Muscle layer of colon (tissue), 2 donors: ENCODE results near the gene NYAP1.
"Not testable (repeated sequence)": the region's sequence is repeated elsewhere in the genome, so short reads cannot be mapped to it uniquely, and the experiment has no call there.

ENCODE experiments used
- H3K27ac ChIP-seq: one replicate; pipeline ENCODE4 v1.7.0; 2013; ENCODE audit warnings: low read depth, mild to moderate bottlenecking, low read length, moderate library complexity
- H3K27me3 ChIP-seq, 2 donors: one replicate each; pipeline ENCODE4 v1.7.0; 2013; ENCODE audit warnings: low read length in 2 of 2, mild to moderate bottlenecking in 2 of 2; ENCODE audit not compliant: insufficient read depth in 2 of 2, control insufficient read depth in 1 of 2
- H3K36me3 ChIP-seq: one replicate; pipeline ENCODE4 v1.7.0; 2013; ENCODE audit warnings: mild to moderate bottlenecking, low read length; ENCODE audit not compliant: insufficient read depth
- H3K4me1 ChIP-seq: one replicate; pipeline ENCODE4 v1.7.0; 2013; ENCODE audit warnings: mild to moderate bottlenecking, low read length; ENCODE audit not compliant: insufficient read depth
- H3K4me3 ChIP-seq, 2 donors: one replicate each; pipeline ENCODE4 v1.7.0; 2013; ENCODE audit warnings: low read length in 2 of 2, low read depth in 1 of 2, mild to moderate bottlenecking in 1 of 2, moderate library complexity in 1 of 2
- H3K9ac ChIP-seq: one replicate; pipeline ENCODE4 v1.7.0; 2013; ENCODE audit warnings: low read length
- H3K9me3 ChIP-seq: one replicate; pipeline ENCODE4 v1.7.0; 2013; ENCODE audit warnings: mild to moderate bottlenecking, low read length
- donor health status: abdominal sarcoma.
- donor health status: Adenocarcinoma of cecum.

The NYAP1 gene

DNA sequence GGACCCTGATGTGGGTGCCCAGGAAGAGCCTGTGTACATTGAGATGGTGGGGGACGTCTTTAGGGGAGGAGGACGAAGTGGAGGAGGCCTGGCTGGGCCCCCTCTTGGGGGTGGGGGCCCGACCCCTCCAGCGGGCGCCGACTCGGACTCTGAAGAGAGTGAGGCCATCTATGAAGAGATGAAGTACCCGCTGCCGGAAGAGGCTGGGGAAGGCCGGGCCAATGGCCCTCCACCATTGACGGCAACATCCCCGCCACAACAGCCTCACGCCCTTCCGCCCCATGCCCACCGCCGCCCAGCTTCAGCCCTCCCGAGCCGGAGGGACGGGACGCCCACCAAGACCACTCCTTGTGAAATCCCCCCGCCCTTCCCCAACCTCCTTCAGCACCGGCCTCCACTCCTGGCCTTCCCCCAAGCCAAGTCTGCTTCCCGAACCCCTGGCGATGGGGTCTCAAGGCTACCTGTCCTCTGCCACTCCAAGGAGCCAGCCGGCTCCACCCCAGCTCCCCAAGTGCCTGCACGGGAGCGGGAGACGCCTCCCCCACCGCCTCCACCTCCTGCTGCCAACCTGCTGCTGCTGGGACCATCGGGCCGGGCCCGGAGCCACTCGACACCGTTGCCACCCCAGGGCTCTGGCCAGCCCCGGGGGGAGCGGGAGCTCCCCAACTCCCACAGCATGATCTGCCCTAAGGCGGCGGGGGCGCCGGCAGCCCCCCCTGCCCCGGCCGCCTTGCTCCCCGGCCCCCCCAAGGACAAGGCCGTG, 4.8 kb downstream of the NYAP1 start:
- no peaks in the 10 kb centered on the region for H3K36me3 ChIP-seq
- no peaks in the 10 kb centered on the region for H3K9me3 ChIP-seq
- no peak overlapping the region for H3K4me3 ChIP-seq
- peaks cover 3% of the 10 kb centered on the region for H3K4me1 ChIP-seq
- H3K9ac ChIP-seq = no peak overlapping the region
- no peak overlapping the region for H3K27ac ChIP-seq
- H3K27me3 ChIP-seq = peaks cover 0 to 3% of the 10 kb centered on the region in 2 donors

DNA sequence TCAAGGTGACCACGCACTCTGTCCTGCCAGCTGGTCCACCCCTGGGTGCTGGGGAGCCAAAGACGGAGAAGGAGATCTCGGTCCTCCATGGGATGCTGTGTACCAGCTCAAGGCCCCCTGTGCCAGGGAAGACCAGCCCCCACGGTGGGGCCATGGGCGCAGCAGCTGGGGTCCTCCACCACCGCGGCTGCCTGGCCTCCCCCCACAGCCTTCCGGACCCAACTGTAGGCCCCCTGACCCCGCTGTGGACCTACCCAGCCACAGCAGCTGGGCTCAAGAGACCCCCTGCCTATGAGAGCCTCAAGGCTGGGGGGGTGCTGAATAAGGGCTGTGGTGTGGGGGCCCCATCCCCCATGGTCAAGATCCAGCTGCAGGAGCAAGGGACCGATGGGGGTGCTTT, 5.4 kb downstream of the NYAP1 start:
- H3K36me3 ChIP-seq = no peaks in the 10 kb centered on the region

DNA sequence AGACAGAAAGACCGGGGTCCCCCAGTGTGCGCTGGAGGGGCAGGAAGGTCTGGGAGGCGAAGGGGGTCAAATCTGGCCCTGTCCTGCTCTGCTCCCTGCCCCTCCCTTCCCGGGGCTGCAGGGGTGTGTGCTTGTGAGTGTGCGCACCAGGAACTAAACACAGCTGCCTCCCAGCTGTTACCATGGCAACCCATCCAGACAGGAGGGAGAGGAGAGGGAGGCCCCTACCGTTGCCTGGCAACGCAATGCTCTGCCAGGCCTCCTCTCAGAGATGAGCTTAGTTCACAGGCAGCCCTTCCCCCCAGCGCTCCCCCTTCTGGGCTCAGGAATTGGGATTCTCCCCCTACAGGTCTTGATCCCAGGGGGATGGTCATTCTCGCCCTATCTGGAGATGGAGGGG, 6.1 kb downstream of the NYAP1 start:
- Histone ChIP-seq H3K4me1 (no peaks in the 10 kb centered on the region), H3K36me3 (no peaks in the 10 kb centered on the region), H3K27ac (no peak overlapping the region), H3K9me3 (no peaks in the 10 kb centered on the region), H3K9ac (no peak overlapping the region), H3K4me3 (no peak overlapping the region), H3K27me3 (peaks cover 0 to 4% of the 10 kb centered on the region in 2 donors)

More for the DNA sequence above, 5.4 kb downstream of the NYAP1 start:
- no peaks in the 10 kb centered on the region for H3K9me3 ChIP-seq
- H3K27ac ChIP-seq = no peak overlapping the region
- peaks cover 0 to 4% of the 10 kb centered on the region in 2 donors for H3K27me3 ChIP-seq
- no peak overlapping the region for H3K4me3 ChIP-seq
- no peak overlapping the region for H3K9ac ChIP-seq
- H3K4me1 ChIP-seq = peaks cover under 1% of the 10 kb centered on the region

DNA sequence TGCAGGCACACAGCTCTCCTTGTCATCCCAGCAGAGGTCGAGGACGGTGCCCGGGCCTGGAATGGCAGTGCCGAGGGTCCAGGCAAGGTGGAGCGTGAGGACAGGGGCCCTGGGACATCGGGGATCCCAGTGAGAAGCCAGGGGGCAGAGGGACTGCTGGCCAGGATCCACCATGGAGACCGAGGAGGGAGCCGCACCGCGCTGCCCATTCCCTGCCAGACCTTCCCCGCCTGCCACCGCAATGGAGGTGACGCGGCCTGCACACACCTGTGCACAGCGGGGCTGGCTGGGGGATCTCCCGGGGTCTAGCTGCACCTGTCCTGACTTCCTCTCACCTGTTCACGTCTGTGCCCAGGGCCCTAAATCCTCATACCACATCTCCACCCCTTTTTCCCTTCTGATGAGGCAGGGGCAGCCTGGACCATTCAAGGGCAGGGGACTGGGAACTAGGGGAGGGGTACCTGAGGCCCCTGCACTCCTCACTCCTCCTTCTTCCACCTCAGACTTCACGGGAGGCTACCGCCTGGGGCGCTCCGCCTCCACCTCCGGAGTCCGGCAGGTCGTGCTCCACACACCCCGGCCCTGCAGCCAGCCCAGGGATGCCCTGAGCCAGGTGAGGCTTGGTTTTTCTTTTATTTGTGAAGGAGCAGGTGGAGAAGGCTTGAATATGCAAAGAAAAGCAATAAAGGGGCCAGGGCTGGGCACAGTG, 6.9 kb downstream of the NYAP1 start:
- H3K9ac ChIP-seq = no peak overlapping the region

DNA sequence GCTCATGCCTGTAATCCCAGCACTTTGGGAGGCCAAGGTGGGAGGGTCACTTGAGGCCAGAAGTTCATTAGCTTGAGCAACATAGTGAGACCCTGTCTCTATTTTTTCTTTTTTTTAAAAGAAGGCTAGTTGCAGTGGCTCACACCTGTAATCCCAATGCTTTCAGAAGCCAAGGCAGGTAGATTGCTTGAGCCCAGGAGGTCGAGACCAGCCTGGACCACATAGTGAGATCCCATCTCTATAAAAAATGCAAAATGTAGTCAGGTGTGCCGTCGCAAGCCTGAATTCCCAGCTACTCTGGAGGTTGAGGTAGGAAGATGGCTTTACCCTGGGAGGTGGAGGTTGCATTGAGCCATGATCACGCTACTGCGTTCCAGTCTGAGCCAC, 7.5 kb downstream of the NYAP1 start:
- no peak overlapping the region for H3K27ac ChIP-seq
- no peak overlapping the region for H3K9ac ChIP-seq
- H3K4me1 ChIP-seq = no peaks in the 10 kb centered on the region

More for the DNA sequence above, 6.9 kb downstream of the NYAP1 start:
- H3K27me3 ChIP-seq = peaks cover 0 to 4% of the 10 kb centered on the region in 2 donors
- no peaks in the 10 kb centered on the region for H3K4me1 ChIP-seq
- H3K4me3 ChIP-seq = no peak overlapping the region
- no peaks in the 10 kb centered on the region for H3K9me3 ChIP-seq
- no peaks in the 10 kb centered on the region for H3K36me3 ChIP-seq
- no peak overlapping the region for H3K27ac ChIP-seq

DNA sequence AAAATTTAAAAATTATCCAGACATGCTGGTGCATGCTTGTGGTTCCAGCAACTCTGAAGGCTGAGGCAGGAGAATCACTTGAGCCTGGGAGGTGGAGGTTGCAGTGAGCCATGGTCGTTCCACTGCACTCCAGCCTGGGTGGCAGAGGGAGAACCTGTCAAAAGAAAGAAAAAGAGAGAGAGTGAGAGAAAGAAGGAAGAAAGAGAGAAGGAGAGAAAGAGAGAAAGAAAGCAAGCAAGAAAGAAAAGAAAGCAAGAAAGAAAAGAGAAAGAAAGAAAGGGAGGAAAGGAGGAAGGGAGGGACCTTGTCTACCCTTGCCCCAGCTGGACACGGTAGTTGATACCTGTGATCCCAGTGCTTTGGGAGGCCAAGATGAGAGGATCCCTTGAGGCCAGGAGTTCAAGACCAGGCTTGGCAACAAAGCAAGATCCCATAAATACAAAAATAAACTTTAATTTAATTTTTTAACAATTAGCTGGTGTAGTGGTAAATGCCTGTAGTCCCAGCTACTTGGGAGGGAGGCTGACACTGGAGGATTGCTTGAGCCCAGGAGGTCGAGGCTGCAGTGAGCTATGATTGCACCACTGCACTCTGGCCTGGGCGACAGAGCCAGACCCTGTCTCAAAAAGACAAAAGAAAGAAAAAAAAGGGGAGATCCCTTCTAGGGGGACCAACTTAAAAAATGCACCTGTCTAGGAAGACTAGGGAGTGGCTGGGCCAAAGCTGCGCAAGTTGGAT, 9.2 kb downstream of the NYAP1 start:
- Histone ChIP-seq H3K4me3 (no peak overlapping the region), H3K27me3 (peaks cover 0 to 4% of the 10 kb centered on the region in 2 donors), H3K4me1 (no peaks in the 10 kb centered on the region), H3K36me3 (no peaks in the 10 kb centered on the region), H3K9ac (no peak overlapping the region), H3K9me3 (no peaks in the 10 kb centered on the region), H3K27ac (no peak overlapping the region)

More for the DNA sequence above, 7.5 kb downstream of the NYAP1 start:
- H3K27me3 ChIP-seq = peaks cover 0 to 4% of the 10 kb centered on the region in 2 donors
- H3K36me3 ChIP-seq = no peaks in the 10 kb centered on the region
- no peaks in the 10 kb centered on the region for H3K9me3 ChIP-seq
- H3K4me3 ChIP-seq = no peak overlapping the region

DNA sequence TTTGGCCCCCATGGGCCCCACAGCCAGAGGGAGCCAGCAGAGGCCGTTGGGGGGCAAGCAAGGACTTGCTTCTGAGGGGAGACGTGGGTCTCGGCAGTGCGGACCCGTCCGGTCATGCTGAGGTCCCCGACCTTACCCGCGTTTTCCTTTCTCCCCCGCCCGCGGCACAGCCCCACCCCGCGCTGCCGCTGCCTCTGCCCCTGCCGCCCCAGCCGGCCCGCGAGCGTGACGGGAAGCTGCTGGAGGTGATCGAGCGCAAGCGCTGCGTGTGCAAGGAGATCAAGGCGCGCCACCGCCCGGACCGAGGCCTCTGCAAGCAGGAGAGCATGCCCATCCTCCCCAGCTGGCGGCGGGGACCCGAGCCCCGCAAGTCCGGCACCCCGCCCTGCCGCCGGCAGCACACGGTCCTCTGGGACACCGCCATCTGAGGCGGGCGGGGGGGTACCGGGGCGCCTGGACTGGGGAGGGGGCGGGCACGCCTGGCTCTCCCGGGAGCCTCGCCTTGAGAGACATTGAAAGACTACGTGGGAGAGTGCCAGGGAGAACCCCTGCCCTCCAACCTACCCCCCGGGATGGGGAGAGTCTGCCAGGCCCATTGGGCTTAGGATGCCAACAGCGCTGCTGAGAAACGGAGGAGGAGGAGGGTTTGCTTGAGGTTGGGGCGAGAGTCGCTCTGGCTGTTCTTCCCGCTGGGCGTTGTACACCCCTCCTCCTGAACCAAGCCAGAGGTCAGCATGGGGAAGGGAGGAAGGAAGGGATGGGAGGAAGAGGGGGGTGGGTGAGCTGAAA, 9.9 kb downstream of the NYAP1 start:
- peak overlapping the region in 1 of 2 donors; percentile 38 for H3K4me3 ChIP-seq
- no peak overlapping the region for H3K9ac ChIP-seq
- no peaks in the 10 kb centered on the region for H3K4me1 ChIP-seq
- H3K9me3 ChIP-seq = no peaks in the 10 kb centered on the region
- H3K27ac ChIP-seq = no peak overlapping the region
- H3K27me3 ChIP-seq = peaks cover 0 to 4% of the 10 kb centered on the region in 2 donors
- H3K36me3 ChIP-seq = no peaks in the 10 kb centered on the region

DNA sequence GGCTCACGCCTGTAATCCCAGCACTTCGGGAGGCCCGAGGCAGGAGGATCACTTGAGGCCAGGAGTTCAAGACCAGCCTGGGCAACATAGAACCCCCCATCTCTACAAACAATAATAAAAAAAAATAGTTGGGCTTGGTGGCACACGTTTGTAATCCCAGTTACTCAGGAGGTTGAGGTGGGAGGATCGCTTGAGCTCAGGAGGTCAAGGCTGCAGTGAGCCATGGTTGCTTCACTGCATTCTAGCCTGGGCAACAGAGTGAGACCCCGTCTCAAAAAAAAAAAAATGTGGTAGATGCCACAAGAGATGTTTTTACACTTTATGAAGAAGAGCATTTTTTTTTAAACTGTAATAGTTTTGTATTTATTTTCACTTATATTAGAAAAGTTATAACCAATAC, 12.8 kb downstream of the NYAP1 start:
- Histone ChIP-seq H3K4me1 (no peaks in the 10 kb centered on the region), H3K27ac (no peak overlapping the region), H3K9ac (no peak overlapping the region), H3K9me3 (no peaks in the 10 kb centered on the region), H3K4me3 (no peak overlapping the region), H3K36me3 (no peaks in the 10 kb centered on the region), H3K27me3 (peaks cover 0 to 4% of the 10 kb centered on the region in 2 donors)

DNA sequence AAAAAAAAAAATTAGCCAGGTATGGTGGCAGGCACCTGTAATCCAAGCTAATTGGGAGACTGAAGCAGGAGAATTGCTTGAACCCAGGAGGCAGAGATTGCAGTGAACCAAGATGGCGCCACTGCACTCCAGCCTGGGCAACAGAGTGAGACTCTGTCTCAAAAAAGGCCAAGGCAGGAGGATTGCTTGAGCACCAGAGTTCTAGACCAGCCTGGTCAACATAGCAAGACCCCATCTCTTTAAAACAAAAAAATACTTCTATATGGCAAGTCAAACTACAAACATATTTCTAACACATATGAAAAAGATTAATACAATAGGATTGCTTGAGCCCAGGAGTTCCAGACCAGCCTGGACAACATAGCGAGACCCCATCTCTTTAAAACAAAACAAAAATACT, 17.0 kb downstream of the NYAP1 start:
- not testable (repeated sequence) for H3K9ac ChIP-seq, H3K4me1 ChIP-seq

DNA sequence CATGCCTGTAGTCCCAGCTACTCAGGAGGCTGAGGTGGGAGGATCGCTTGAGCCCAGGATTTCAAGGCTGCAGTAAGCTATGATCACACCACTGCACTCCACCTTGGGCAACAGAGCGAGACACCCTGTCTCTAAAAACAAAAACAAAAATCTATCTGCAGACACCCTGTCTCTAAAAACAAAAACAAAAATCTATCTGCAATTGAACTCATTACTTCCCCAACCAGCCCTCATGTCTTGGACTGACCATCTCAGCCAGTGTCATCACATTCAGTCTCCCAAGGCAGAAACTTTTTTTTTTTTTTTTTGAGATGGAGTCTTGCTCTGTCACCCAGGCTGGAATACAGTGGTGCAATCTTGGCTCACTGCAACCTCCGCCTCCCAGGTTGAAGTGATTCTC, 20.3 kb downstream of the NYAP1 start:
- not testable (repeated sequence) for H3K27ac ChIP-seq, H3K9me3 ChIP-seq, H3K36me3 ChIP-seq, H3K4me3 ChIP-seq, H3K9ac ChIP-seq, H3K4me1 ChIP-seq, H3K27me3 ChIP-seq

More for the DNA sequence above, 17.0 kb downstream of the NYAP1 start:
- not testable (repeated sequence) for H3K4me3 ChIP-seq, H3K27me3 ChIP-seq, H3K27ac ChIP-seq, H3K9me3 ChIP-seq, H3K36me3 ChIP-seq
